ENCODE measurements around the gene AP1S1.

- no peak for TF ChIP-seq CTCF (IDR thresholded peaks at IDR 0.05)
- no peak for TF ChIP-seq POLR2A (IDR thresholded peaks at IDR 0.05)
Observed at GRCh38 chr7:101111261-101111660, 43.0 kb upstream of the AP1S1 start.

All from heart left ventricle (tissue), 13 donors.